HT1080 (cell line): ENCODE results near the gene SMPX. TPM values are rescaled to one million over a fixed set of nuclear protein-coding genes. Genes with fewer than 3 reads are reported as not detected.
"Not testable (repeated sequence)": the region's sequence is repeated elsewhere in the genome, so short reads cannot be mapped to it uniquely, and the experiment has no call there.

Experiments used
- DNase-seq: peaks from one replicate; pipeline ENCODE4 v3.0.0-alpha.2; 2015; ENCODE audit warnings: low read depth
- polyA plus RNA-seq, 2 experiments: library from polyadenylated mRNA; depleted of rRNA; stranded (reverse); fragments of >200 nt; gene quantifications; 2 replicates each; pipeline ENCODE4 v1.2.3, GENCODE V29; 2015
- total RNA-seq: library from RNA; depleted of rRNA; stranded (reverse); fragments of >200 nt; shearing (Covaris generic); gene quantifications from 2 replicates; pipeline ENCODE4 v1.2.3, GENCODE V29; 2014; rRNA removed

SMPX gene
- not detected in 2 replicates for total RNA-seq
- not detected in 2 replicates for polyA plus RNA-seq (2015; cell fraction: cytosol; rRNA removed)
- 0.44 and 0.60 TPM in 2 replicates for polyA plus RNA-seq (2015; cell fraction: nucleus; rRNA removed)

DNA sequence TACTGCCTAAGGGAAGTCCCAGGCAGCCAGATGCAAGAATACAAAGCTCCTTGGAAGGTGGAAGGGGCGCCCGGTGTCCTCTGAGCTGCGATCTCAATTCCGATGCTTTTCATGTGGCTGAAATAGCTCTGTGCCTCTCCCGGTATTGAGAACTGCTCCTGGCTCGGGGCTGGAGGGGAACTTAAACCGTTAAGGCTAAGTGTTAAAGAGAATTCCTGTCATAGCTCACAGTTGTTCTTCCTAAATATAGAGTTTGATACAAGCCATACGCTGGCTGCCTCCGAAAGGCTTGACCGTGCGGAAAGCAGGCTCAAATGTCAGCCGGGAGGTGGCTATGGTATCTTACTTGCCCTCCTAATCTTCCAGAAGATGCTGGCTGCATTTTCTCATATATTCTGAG is at the start of gene SMPX:
SMPX (minus strand) TSS at position 157 of the 400 bp plus-strand sequence. CDS start 3,826 bp downstream, outside the sequence.
- DNase-seq: no peak

DNA sequence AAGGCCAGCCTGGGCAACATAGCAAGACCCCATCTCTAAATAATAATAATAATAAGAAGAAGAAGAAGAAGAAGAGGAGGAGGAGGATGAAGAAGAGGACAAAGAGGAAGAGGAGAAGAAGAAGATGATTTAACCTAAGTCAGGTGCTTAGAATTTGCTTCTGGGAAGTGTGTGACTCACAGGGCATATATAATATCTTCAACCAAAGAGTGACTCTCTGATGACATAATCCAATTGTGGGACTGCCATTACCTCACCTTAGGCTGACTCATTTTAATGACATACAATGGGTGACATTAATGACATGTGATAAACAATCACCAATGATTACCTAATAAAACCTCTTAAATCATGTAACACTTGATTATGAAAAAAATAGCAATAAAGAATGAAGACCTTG is 48.8 kb upstream of the SMPX start:
- peak; percentile 40 for DNase-seq

DNA sequence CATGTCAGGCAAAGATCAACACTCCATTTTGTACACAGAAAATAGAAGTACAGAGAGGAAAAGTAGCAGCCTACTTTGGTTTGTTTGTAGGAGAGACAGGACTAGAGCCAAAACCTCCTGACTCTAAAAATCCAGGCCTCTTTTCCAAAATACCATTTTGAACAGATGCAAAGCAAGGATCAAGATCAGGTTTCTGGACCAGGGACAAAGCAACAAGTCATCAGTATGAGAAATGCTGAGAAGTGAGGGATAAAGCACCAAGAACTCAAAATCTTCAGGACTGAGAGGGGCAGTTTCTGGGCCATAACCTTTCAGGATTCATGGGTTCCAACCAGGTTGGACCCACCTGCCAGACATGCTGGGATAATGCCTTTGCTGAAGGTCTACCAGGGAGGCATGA is 44.9 kb upstream of the SMPX start:
- DNase-seq: no peak

DNA sequence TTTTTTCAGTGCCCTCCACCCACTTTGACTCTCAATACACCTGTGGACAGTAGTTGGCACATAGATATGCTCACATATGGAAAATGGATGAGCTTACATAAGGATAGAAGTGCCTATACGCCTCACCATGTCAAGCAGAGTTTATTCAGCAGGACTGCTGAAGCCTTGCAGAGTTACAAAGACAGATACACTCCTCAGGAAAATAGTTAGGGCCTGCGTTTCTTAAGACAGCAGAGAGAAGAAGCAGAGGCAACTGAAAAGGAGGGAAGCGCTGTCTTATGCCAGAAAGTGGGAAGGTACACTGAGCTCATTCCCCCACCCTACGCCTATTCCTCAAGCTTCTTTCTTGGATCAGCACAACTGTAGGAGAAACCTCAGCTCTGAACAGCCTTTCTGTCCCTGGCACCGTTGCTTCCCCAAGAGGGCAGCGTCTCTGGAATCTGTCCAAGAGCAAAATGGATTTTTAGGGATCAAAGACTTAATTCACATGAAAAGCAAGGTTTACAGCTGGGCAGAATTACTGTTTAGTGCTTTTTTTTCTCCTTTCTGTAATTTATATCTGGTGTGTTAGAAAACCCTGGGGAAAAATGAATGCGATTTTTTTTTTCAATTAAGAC is 44.2 kb upstream of the SMPX start:
- DNase-seq: no peak

DNA sequence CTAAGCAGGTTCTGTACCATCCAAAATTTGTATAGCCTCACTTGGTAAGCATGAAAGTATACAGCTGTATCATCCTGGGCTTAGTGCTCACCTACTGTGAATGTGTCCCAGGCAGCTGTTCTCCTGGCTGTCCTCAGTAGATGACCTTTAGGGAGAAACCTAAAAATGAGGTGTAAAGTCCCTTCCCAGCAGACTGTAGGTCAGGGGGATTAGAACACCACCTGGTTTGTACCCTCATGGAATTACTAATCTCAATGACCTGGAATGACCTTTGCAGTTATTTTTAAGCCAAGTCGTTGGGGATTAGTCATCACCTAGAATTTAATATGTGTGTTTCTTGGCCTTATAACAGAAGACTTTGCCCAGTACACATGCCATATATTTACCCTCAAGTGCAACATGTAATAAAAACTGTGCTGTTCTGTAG is 42.4 kb upstream of the SMPX start:
- peak; percentile 48 for DNase-seq

DNA sequence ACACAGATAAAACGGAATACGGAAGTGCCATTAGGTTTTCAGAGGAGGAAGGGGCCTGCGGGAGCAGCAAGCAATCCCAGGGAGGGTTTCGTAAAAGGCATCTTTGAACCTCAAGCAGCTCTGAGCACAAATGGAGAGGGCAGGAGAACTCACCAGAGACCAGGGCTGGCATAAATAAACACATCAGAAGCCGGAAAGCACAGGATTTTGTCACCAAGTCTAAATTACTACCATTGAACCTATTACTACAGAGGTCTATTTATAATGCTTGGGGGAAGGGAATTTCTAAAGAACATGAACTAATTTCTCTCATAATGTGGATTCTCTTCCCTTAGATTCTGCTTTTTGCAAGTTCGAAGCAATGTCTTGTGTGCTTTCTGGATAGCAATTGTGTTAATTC is 41.9 kb upstream of the SMPX start:
- no peak for DNase-seq

DNA sequence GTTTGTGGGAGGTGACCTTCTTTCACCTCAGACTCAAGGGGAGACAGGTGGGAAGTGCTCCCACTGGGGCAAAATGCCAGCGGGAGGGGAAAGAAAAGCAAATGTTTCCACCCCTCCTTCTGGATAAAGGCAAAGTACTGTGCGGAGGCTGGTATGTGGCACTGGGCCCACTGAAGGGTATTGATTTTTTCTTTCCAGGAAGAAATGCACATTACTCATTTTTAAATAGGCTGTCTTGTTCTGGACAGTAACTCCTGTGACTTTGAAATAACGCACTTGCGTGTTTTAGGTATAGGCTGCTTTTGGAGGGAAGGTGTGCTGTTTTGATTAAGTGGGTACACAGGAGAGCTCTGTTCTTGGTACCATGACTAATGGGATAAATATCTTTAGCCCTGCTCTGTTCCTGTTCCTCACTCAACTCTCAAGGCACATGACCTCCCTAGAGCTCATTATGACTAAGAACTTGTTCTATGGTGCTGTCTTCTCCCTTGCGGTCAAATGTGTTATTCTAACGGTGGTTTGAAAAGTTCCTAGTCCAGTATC is 40.8 kb upstream of the SMPX start:
- DNase-seq: peak; percentile 95

DNA sequence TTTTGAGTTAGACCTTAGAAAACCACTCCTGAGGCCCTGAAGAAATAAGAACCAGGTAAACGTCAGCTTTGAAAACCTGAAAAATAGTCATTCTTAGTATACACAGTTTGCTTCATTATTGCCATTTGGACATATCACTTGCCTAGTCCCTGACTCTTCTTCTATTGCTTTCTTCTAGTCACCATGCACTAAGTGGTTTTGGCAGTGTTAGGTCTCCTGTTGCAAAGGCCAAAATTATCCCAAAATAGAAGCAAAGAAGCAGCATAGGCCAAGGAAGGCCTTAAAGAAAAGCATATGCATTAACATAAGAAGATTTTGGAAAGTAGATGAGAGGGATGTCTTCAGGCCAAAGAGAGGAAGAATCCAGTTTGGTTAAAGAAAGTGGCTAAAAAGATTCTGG is 24.1 kb upstream of the SMPX start:
- no peak for DNase-seq

DNA sequence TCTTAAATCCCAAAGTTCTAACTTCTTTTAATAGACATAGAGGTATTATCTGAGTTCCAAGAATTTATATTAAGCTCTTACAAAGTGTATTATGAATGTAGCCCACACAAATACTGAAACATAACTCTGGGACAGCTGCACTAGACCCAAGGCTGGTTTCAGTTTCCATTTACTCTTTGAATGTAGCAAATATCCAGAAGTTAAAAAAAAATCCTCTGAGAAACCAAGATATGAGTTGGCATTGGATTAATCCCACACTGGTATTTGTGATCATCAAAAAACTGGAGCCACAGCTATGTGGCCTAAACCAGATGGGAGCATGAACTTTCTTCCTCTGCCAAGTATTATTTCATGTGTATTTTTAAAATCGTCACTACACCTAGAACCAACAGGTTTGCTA is 23.6 kb upstream of the SMPX start:
- DNase-seq: peak; percentile 8

DNA sequence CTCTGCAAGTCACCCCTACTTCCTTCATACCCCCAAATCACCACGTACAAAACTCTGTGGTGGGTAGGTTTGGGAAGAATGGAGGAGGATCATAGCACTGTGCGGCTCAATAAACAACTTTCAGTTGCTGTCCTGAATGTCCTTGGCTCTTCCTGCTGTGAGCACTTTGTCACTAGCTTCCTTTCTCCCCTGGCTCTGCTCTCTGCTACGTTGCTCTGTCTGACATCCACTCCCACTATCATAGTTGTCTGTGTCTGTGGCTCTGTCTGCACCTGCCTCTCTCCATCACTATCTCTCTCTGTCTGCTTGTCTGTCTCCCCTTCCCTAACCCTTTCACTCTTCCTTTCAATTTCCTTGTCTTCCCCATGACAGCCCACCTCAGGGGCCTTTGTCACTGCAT is 21.2 kb upstream of the SMPX start:
- no peak for DNase-seq

DNA sequence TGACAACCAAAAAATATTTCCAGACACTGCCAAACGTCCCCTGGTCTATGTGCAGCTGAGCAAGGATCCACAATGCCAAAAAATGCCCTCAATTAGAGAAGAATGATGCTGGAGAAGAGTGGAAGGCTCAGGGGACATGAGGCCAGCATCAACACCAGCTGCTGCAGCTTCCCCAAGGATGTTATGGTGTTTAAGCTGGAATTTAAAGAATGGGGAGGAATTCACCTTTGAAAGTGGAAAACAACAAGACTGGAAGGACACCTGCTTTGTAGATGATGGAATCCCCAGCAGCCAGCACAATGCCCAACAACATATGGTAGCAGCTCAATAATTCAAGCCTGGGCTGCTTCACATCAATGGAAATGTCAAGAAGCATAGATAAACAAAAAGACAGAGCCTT is 20.3 kb upstream of the SMPX start:
- no peak for DNase-seq

DNA sequence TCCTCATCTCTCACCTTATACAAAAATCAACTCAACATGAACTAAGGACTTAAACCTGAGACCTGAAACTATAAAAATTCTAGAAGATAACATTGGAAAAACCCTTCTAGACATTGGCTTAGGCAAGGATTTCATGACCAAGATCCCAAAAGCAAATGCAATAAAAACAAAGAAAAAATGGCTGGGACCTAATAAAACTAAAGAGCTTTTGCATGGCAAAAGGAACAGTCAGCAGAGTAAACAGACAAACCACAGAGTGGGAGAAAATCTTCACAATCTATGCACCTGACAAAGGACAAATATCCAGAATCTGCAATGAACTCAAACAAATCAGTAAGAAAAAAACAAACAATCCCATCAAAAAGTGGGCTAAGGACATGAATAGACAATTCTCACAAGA is 17.2 kb upstream of the SMPX start:
- not testable (repeated sequence) for DNase-seq

DNA sequence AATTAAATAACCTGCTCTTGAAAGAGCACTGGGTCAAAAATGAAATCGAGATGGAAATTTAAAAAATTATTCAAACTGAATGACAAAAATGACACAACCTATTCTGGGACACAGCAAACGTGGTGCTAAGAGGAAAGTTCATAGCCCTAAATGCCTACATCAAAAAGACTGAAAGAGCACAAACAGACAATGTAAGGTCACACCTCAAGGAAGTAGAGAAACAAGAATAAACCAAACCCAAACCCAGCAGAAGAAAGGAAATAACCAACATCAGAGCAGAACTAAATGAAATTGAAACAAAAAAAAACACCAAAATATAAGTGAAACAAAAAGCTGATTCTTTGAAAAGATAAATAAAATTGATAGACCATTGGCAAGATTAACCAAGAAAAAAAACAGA is 15.1 kb upstream of the SMPX start:
- DNase-seq: not testable (repeated sequence)

DNA sequence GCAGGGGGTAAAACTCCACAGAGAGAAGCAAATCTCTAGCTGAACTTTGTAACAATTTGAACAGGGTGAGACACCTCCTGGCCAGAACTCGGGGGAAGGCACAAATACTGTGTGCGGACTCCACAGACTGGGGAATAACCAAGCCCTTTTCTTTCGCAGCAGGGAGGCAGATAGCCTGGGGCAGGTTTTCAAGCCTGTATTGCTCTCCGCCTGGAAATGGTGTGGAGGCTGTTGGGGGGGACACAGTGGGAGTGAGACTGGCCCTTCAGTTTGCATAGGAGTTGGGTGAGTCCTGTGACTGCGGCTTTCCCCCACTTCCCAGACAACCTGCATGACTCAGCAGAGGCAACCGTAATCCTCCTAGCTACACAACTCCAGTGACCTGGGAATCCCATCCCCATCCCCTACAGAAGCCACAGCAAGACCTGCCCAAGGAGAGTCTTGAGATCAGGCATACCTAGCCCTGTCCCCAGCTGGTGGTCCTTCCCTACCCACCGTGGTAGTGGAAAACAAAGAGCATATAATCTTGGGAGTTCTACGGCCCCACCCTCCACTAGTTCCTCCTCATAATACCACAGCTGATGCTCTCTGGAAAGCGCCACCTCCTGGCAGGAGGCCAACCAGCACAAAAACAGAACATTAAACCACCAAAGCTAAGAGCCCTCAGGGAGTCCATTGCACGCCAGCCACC is 12.9 kb upstream of the SMPX start:
- peak; percentile 90 for DNase-seq

DNA sequence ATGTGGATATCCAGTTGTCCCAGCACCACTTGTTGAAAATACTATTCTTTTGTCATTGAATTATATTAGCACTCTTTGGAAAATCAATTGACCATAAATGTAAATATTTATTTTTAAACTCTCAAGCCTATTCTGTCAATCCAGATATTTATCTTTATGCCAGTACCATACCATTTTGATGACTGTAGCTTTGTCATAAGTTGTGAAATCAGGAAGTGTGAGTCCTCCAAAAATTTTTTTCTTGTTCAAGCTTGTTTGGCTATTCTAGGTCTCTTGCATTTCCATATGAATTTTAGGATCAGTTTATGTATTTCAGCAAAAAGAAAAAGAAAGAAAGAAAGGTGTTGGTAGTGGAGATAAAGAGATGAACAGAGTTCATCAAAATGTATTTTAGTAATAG is 8.2 kb upstream of the SMPX start:
- no peak for DNase-seq

DNA sequence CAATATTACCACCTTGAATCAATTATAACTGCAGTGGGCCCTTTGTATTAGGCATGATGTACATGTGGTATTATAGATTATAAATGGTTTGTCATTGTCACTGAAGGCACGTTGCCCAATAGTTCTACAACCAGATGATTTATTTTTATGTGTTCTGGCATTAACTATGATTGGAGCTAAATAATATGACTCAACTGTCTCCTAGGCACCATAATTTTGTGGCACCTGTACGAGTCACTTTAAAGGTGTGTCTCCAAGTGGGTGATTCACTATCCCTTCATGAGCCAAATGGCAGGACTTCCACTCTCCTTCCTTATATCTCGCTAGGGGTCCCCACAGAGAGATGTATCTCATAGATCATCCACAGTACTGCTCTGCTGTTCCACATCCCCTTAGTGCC is 6.1 kb upstream of the SMPX start:
- DNase-seq: no peak

DNA sequence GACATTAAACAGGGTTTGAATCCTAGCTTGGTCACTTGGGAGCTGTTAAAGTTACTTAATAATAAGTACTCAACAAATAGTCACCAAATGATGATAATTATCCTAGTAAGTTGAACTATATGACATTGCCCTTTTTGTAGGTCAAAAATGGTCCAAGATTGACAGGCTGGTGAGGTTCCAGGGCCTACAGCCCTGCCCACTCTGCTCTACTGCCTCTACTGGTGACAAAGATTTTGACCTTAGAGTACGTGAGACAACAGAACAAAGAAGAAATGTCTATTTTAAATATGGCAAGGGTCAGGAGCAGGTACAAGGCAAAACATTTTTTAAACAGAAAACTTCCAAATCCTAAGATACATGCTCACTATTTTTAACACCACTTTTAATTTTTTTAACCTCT is 572 bp upstream of the SMPX start:
- DNase-seq: no peak

DNA sequence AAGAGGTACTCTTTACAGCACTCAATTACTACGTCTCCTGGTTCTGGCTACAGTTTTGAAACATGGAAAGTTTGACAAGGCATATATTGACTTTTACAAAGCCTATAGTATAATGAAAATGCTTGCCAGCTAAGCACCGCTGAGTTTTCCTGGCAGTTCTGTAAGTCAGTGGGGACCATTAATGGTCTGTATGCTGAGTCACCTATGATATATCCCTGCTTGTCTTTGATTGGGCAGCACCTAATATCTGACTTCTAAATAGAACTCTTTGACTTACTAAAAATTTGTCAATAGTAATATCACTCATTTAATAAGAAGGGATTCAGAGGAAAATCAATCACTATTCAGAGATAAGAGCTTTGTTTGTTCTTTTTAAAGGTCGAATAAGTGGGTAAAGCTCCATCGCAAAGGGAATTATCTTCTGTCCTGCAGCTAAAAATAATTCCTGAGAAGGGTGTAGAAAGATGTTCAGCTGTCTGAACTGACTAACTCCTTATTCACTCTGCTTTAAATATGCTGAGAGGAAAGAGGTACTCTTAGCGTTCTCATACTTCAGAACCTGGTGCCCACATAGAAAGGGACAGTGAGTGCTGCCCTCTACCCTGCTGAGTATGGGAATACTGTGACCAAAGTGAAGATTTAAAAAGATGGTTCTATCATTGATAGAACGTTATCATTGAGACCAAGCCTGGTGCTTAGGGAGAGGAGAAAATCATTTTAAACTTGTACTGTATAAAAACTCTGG is 959 bp downstream of the SMPX start:
- DNase-seq: no peak

DNA sequence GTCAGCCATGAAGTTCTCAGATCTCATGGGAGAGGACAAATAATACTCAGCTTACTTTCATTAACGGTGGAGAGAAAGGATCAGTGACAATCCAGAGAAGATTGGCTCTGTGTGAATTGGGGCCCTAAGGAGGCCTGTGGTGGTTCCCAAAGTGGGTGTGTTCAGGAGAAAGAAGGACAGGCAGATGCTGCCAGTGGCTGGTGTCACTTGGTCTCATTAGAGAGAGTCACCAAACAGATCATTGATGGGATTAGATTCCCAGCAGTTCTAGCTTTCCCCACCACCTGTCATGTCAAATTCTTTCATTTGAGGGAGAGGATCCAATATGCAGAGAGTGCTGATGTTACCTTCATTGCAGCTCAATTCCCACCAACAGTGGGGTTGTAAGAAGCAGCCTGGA is 8.0 kb downstream of the SMPX start:
- no peak for DNase-seq

DNA sequence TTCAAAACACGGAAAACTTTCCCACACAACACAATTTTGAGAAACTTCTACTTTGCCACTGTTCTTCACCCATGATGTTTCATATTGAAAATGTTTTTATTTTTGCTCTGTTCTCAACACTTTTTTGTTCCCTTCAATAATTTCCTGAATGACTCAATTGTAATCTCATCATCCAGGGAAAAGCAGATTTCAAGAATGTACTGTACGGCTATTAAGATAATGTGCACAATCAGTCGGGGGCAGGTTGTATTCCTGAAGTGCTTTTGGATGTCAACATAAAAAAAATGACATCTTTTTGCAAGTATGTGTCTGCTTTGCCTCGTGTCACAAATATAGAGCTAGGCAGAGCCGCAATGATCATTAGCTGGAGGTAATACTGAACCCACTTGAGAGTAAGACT is 9.7 kb downstream of the SMPX start:
- DNase-seq: no peak

DNA sequence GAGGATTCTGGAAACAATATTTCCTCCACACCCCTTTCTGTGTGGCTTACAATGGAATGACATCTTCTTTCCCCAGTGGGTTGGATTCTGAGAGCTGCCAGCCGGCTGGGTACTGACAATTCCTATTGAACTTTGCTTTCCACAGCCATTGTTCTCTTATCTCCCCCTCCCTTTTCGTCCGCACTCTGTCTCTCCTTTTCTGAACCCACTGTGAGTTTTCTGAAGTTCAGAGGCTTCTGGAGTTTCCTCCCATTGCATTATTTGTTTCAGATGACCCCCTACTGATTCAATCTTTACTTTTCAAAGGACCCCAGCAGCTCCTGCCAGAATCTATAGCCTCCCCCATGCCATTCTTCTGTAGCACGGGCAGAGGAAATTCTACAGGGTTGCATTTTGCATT is 10.4 kb downstream of the SMPX start:
- no peak for DNase-seq

DNA sequence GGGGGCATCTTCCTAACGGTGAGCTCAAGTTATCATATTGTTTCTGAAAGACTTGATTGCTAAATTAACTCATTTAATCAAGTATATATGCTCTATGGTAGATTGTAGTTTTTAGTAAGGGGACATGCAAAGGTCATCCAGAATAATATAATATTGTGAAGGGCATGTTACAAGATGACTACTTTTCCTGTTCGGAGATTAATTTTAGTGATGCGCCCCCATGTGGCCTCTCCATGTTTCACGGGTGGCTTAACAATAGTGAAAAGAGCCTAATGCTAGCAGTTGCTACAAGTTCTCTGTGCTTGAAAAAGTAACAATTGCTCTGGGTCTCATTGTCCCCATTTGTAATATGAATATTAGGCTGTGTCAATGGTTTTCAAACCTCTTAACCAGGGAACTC is 12.2 kb downstream of the SMPX start:
- DNase-seq: no peak
